K562 (cell line): ENCODE data around the gene E2F3. TPM values are rescaled to one million over a fixed set of nuclear protein-coding genes. Genes with fewer than 3 reads are reported as not detected.

Experiments
- CBX1 ChIP-seq: sonication (generic); IDR thresholded peaks from 2 replicates; pipeline ENCODE4 v1.6.1; 2016; ENCODE audit warnings: antibody characterized with exemption, low read depth, mild to moderate bottlenecking
- CEBPG ChIP-seq, 3 experiments: fragments of 200-800 bp in 1 of 3; sonication (Bioruptor generic) in 1 of 3; sonication (generic) in 1 of 3; formaldehyde crosslinking in 1 of 3; IDR thresholded peaks in 2 of 3; conservative IDR thresholded peaks in 1 of 3; 2 replicates each; pipeline versions ENCODE4 v1.6.1 to v1.8.0; 2016 to 2022; ENCODE audit warnings: missing compliant biosample characterization in 2 of 3, missing genetic modification characterization in 2 of 3, mild to moderate bottlenecking in 1 of 3, missing genetic modification reagents in 1 of 3
- DMBX1 ChIP-seq: fragments of 250-450 bp; sonication (Bioruptor Pico); IDR thresholded peaks from 2 replicates; pipeline ENCODE4 v1.8.0; 2022; ENCODE audit warnings: inconsistent platforms, mild to moderate bottlenecking, moderate library complexity, borderline replicate concordance
- E2F3 ChIP-seq: fragments of 250-450 bp; sonication (Bioruptor Pico); IDR thresholded peaks from 2 replicates; pipeline ENCODE4 v1.4.0; 2020; ENCODE audit warnings: mild to moderate bottlenecking
- ESRRB ChIP-seq: fragments of 250-450 bp; sonication (Bioruptor Pico); IDR thresholded peaks from 2 replicates; pipeline ENCODE4 v1.5.0; 2020; ENCODE audit warnings: mild to moderate bottlenecking, moderate library complexity, borderline replicate concordance
- MEIS2 ChIP-seq: fragments of 450-650 bp; IDR thresholded peaks from 2 replicates; pipeline ENCODE4 v1.6.1; 2014; ENCODE audit warnings: mild to moderate bottlenecking; ENCODE audit not compliant: partially characterized antibody
- PKNOX1 ChIP-seq: fragments of 450-650 bp; IDR thresholded peaks from 2 replicates; pipeline ENCODE4 v1.6.1; 2016
- POLR3A ChIP-seq: IDR thresholded peaks from 2 replicates; pipeline ENCODE4 v1.6.1; 2011; ENCODE audit warnings: borderline replicate concordance, mild to moderate bottlenecking, moderate library complexity; ENCODE audit not compliant: insufficient read length, insufficient read depth; ENCODE audit errors: extremely low read depth
- RBM17 ChIP-seq: fragments of 200-400 bp; formaldehyde crosslinking; IDR thresholded peaks from 2 replicates; pipeline ENCODE4 v1.6.1; 2017; ENCODE audit warnings: low read depth, mild to moderate bottlenecking, low read length, borderline replicate concordance
- TEAD2 ChIP-seq: fragments of 450-650 bp; IDR thresholded peaks from 2 replicates; pipeline ENCODE4 v1.6.1; 2016; ENCODE audit warnings: missing genetic modification characterization, control low read depth, missing compliant biosample characterization
- THRA ChIP-seq: fragments of 450-650 bp; IDR thresholded peaks from 2 replicates; pipeline ENCODE4 v1.6.1; 2017; ENCODE audit warnings: mild to moderate bottlenecking, moderate library complexity
- TRIM25 ChIP-seq: fragments of 450-650 bp; IDR thresholded peaks from 2 replicates; pipeline ENCODE4 v1.7.0; 2016; ENCODE audit warnings: borderline replicate concordance
- ZBTB11 ChIP-seq, 3 experiments: fragments of 200-800 bp in 1 of 3; fragments of 250-450 bp in 1 of 3; fragments of 450-650 bp in 1 of 3; sonication (Bioruptor Pico) in 1 of 3; sonication (Bioruptor generic) in 1 of 3; formaldehyde crosslinking in 1 of 3; IDR thresholded peaks; 2 replicates each; pipeline versions ENCODE4 v1.6.1 to v1.8.0; 2016 to 2022; ENCODE audit warnings: mild to moderate bottlenecking in 2 of 3, missing genetic modification characterization in 2 of 3, missing compliant biosample characterization in 1 of 3, moderate library complexity in 1 of 3
- ZNF217 ChIP-seq: sonication (generic); formaldehyde crosslinking; IDR thresholded peaks from 2 replicates; pipeline ENCODE4 v1.8.0; 2022; ENCODE audit warnings: mild to moderate bottlenecking, missing genetic modification reagents
- ZNF239 ChIP-seq: fragments of 250-450 bp; sonication (Bioruptor Pico); IDR thresholded peaks from 2 replicates; pipeline ENCODE4 v1.4.0; 2020; ENCODE audit warnings: mild to moderate bottlenecking
- ZNF436 ChIP-seq: fragments of 250-450, 450-650 bp; sonication (Bioruptor Pico); formaldehyde crosslinking; IDR thresholded peaks from 2 replicates; pipeline ENCODE4 v1.7.0; 2020; ENCODE audit warnings: mild to moderate bottlenecking
- ZNF778 ChIP-seq: fragments of 450-650 bp; formaldehyde crosslinking; IDR thresholded peaks from 2 replicates; pipeline ENCODE4 v1.4.0; 2020; ENCODE audit warnings: mild to moderate bottlenecking, moderate library complexity
- ZNF79 ChIP-seq: fragments of 250-450 bp; sonication (Bioruptor Pico); IDR thresholded peaks from 2 replicates; pipeline ENCODE4 v1.4.0; 2020; ENCODE audit warnings: low read depth, mild to moderate bottlenecking, moderate library complexity
- polyA plus RNA-seq, 8 experiments: library from polyadenylated mRNA; depleted of rRNA in 4 of 8; stranded (reverse) in 5 of 8; unstranded in 3 of 8; fragments of >200 nt; fragmentation: Nextera tagmentation in 2 of 8; fragmentation: Illumina TruSeq in 1 of 8; extraction: Ambion mirVana in 2 of 8; extraction: Trizol in 1 of 8; gene quantifications; 2 replicates each; pipeline versions ENCODE4 v1.2.1 to v1.2.3, GENCODE V29; 2011 to 2014; ENCODE audit warnings: inconsistent platforms in 1 of 8, missing spikeins in 1 of 8
- total RNA-seq, 7 experiments: library from RNA; depleted of rRNA in 6 of 7; stranded (reverse); fragments of >200 nt in 6 of 7; fragmentation: Illumina TruSeq in 2 of 7; extraction: Trizol in 2 of 7; gene quantifications; 2 replicates each; pipeline versions ENCODE4 v1.2.1 to v1.2.3, GENCODE V29; 2011 to 2021; ENCODE audit warnings: low replicate concordance in 1 of 7

E2F3 gene
- total and polyA plus RNA-seq, 9 of the 15 experiments (the other 6 are each of a cell fraction or from before 2014, with no cell fraction given) = 11.1 to 44.7 (median 27.2) TPM

- TF ChIP-seq THRA (no peak), ZNF239 (CRISPR knock-in tag) (no peak), PKNOX1 (peak; percentile 46), MEIS2 (no peak), ZNF217 (CRISPR knock-in tag) (no peak), ZNF436 (CRISPR knock-in tag) (no peak), TRIM25 (no peak), ZNF778 (CRISPR knock-in tag) (no peak), CBX1 (peak; percentile 6; the same call in 1 of the 2 replicates), E2F3 (CRISPR knock-in tag) (no peak), RBM17 (no peak), DMBX1 (CRISPR knock-in tag) (no peak), POLR3A (no peak), ESRRB (CRISPR knock-in tag) (no peak), CEBPG (CRISPR knock-in tag; IDR thresholded peaks at IDR 0.05) (0 out of 2 replicates have a peak, but pooled peaks have one; percentile 19), CEBPG (tag; conservative IDR thresholded peaks at IDR 0.05 in 1 of 2, IDR thresholded peaks at IDR 0.05 in 1 of 2) (no peak), TEAD2 (tag) (no peak), ZBTB11 (CRISPR knock-in tag; IDR thresholded peaks at IDR 0.05) (no peak; a peak in 1 of 6 replicates), ZNF79 (CRISPR knock-in tag) (no peak)
Measured at GRCh38 chr6:20403070-20403765, 1.5 kb downstream of the E2F3 start (continued).
